ENCODE measurements around the gene RPL3. TPM values are rescaled to one million over a fixed set of nuclear protein-coding genes. Genes with fewer than 3 reads are reported as not detected.

RPL3 gene
- total and polyA plus RNA-seq, 7 experiments from 2014 or later: 1,611 to 5,509 (median 3,848) TPM

GRCh38 chr22:39298241-39298987 lies 21.0 kb downstream of the RPL3 start:
- Histone ChIP-seq H3K36me3 (ENCODE audit: control insufficient read depth in 2 of 3, insufficient read depth in 3 of 3, low read length in 3 of 3) (no peaks in the 10 kb centered on the region), H3K27me3 (ENCODE audit: control insufficient read depth in 2 of 2, insufficient read depth in 2 of 2, low read length in 2 of 2) (peaks cover 0 to 4% of the 10 kb centered on the region in 2 donors), H3K9me3 (ENCODE audit: control insufficient read depth in 2 of 3, low read length in 3 of 3) (no peaks in the 10 kb centered on the region), H3K4me1 (ENCODE audit: control insufficient read depth in 2 of 2, insufficient read depth in 2 of 2, low read length in 2 of 2) (no peaks in the 10 kb centered on the region), H3K27ac (ENCODE audit: low read depth, low read length) (no peak overlapping the region), H3K4me3 (ENCODE audit: low read length) (no peak overlapping the region)
- intact Hi-C loops (cut with micrococcal nuclease): no loop called here
- DNase-seq (no peak), ATAC-seq (no peak)
- CTCF ChIA-PET: no interaction called here
- Mint-ChIP-seq H3K4me3 (no peak overlapping the region), H3K27me3 (peaks cover 17 to 32% (median 25%) of the 10 kb centered on the region in 5 donors), H3K36me3 (no peaks in the 10 kb centered on the region), H3K27ac (peak overlapping the region in 1 of 9 donors; percentile 33), H3K4me1 (peaks cover 4 to 19% (median 8%) of the 10 kb centered on the region in 7 donors), H3K9me3 (no peaks in the 10 kb centered on the region)
- POLR2A ChIA-PET: interaction anchor here (1.3 kb wide), 1 partner anchor 20 kb away, joined by 3 read pairs; no protein-coding TSS in a partner anchor

DNA sequence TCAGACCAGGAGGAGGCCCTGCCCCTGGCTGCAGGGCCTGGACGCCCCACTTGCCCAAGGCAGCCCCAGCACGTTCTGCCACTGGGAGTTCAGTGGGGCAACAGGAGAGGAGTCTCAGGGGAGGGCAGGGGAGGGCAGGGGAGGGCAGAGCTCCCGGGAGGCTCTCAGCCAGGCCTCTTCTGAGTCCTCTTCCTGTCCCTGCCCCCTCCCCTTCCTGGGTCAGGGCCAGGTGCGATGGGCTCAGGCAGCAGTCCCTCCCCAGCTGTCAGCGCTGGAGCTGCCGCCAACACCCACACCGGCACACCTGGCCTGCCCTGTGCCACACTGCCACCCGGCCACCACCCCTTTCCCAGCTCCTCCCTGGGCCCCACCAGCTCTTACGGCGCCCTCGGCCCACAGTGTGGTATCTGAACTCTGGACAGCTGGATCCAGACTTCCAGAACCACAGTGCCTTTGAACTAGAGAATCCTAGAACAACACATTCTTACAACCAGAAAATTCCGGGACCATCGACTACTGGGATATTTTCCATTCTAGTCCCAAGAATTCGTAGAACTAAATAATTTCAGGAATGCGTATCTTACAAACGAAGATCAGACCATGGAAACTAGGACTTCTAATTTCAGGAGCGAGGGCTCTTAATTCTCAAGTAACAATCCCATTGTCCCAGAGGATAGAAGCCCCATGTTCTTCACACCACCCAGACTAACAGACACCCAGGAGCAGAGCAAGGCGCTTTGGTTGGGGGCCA lies 21.8 kb downstream of the RPL3 start:
- H3K4me3 Mint-ChIP-seq: no peak overlapping the region
- H3K36me3 Mint-ChIP-seq: no peaks in the 10 kb centered on the region
- no peaks in the 10 kb centered on the region for H3K9me3 ChIP-seq (ENCODE audit: control insufficient read depth in 2 of 3, low read length in 3 of 3)
- H3K4me1 ChIP-seq (ENCODE audit: control insufficient read depth in 2 of 2, insufficient read depth in 2 of 2, low read length in 2 of 2): no peaks in the 10 kb centered on the region
- H3K36me3 ChIP-seq (ENCODE audit: control insufficient read depth in 2 of 3, insufficient read depth in 3 of 3, low read length in 3 of 3): no peaks in the 10 kb centered on the region
- peaks cover 0 to 4% of the 10 kb centered on the region in 2 donors for H3K27me3 ChIP-seq (ENCODE audit: control insufficient read depth in 2 of 2, insufficient read depth in 2 of 2, low read length in 2 of 2)
- peaks cover 4 to 19% (median 8%) of the 10 kb centered on the region in 7 donors for H3K4me1 Mint-ChIP-seq
- peak overlapping the region in 1 of 9 donors; percentile 33 for H3K27ac Mint-ChIP-seq
- DNase-seq (no peak), ATAC-seq (no peak)
- intact Hi-C loops (cut with micrococcal nuclease): no loop called here
- H3K27me3 Mint-ChIP-seq: peaks cover 17 to 33% (median 25%) of the 10 kb centered on the region in 5 donors
- ChIA-PET CTCF (no interaction called here), POLR2A (interaction anchor here (1.3 kb wide), 1 partner anchor 21 kb away, joined by 3 read pairs; no protein-coding TSS in a partner anchor)
- no peak overlapping the region for H3K27ac ChIP-seq (ENCODE audit: low read depth, low read length)
- no peak overlapping the region for H3K4me3 ChIP-seq (ENCODE audit: low read length)
- no peaks in the 10 kb centered on the region for H3K9me3 Mint-ChIP-seq

- ChIA-PET POLR2A (no interaction called here), CTCF (interaction anchor here (0.5 to 0.7 kb wide), 2 partner anchors 22 to 125 kb away, joined by 3 read pairs; partner anchors contain the start of gene RPL3)
- H3K9me3 Mint-ChIP-seq: no peaks in the 10 kb centered on the region
- no peaks in the 10 kb centered on the region for H3K36me3 Mint-ChIP-seq
- Histone ChIP-seq H3K27ac (ENCODE audit: low read depth, low read length) (no peak overlapping the region), H3K9me3 (ENCODE audit: control insufficient read depth in 2 of 3, low read length in 3 of 3) (no peaks in the 10 kb centered on the region), H3K4me1 (ENCODE audit: control insufficient read depth in 2 of 2, insufficient read depth in 2 of 2, low read length in 2 of 2) (no peaks in the 10 kb centered on the region), H3K4me3 (ENCODE audit: low read length) (no peak overlapping the region), H3K36me3 (ENCODE audit: control insufficient read depth in 2 of 3, insufficient read depth in 3 of 3, low read length in 3 of 3) (no peaks in the 10 kb centered on the region), H3K27me3 (ENCODE audit: control insufficient read depth in 2 of 2, insufficient read depth in 2 of 2, low read length in 2 of 2) (peaks cover 0 to 4% of the 10 kb centered on the region in 2 donors)
- intact Hi-C loops (cut with micrococcal nuclease): no loop called here
- H3K4me1 Mint-ChIP-seq: peaks cover 4 to 23% (median 8%) of the 10 kb centered on the region in 7 donors
- ATAC-seq (no peak), DNase-seq (no peak)
- no peak overlapping the region for H3K27ac Mint-ChIP-seq
- H3K27me3 Mint-ChIP-seq: peaks cover 17 to 33% (median 25%) of the 10 kb centered on the region in 5 donors
- no peak overlapping the region for H3K4me3 Mint-ChIP-seq
These were observed 22.4 kb downstream of the RPL3 start for GRCh38 chr22:39296981-39297489.

DNA sequence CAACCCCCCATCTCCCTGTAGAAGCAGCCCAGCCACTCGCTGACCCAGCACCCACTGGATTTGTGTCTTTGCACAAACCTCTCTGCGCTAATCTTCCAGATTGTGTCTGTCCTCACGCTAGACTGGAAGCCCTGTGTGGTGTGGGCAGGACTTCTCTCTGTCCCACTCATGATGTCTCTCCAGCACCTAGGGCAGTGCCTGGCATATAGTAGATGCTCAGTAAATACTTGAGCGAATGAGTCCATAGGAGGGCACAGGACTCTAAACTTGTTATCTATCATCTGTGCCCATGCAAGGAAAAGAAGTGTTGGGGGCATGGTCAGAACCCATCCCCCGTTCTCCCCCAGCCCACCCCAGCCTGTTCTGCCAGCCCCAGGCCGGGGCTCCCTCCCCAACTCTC lies 22.9 kb downstream of the RPL3 start:
- no peak overlapping the region for H3K27ac ChIP-seq (ENCODE audit: low read depth, low read length)
- Mint-ChIP-seq H3K4me1 (peaks cover 4 to 23% (median 8%) of the 10 kb centered on the region in 7 donors), H3K36me3 (no peaks in the 10 kb centered on the region), H3K9me3 (no peaks in the 10 kb centered on the region), H3K4me3 (no peak overlapping the region), H3K27me3 (peaks cover 17 to 33% (median 25%) of the 10 kb centered on the region in 5 donors), H3K27ac (no peak overlapping the region)
- CTCF ChIA-PET: interaction anchor here (0.5 to 0.7 kb wide), 2 partner anchors 23 to 124 kb away, joined by 3 read pairs; partner anchors contain the start of gene RPL3
- intact Hi-C loops (cut with micrococcal nuclease): no loop called here
- DNase-seq (no peak), ATAC-seq (no peak)
- H3K9me3 ChIP-seq (ENCODE audit: control insufficient read depth in 2 of 3, low read length in 3 of 3): no peaks in the 10 kb centered on the region
- H3K27me3 ChIP-seq (ENCODE audit: control insufficient read depth in 2 of 2, insufficient read depth in 2 of 2, low read length in 2 of 2): peaks cover 0 to 4% of the 10 kb centered on the region in 2 donors
- POLR2A ChIA-PET: no interaction called here
- H3K4me3 ChIP-seq (ENCODE audit: low read length): no peak overlapping the region
- no peaks in the 10 kb centered on the region for H3K36me3 ChIP-seq (ENCODE audit: control insufficient read depth in 2 of 3, insufficient read depth in 3 of 3, low read length in 3 of 3)
- H3K4me1 ChIP-seq (ENCODE audit: control insufficient read depth in 2 of 2, insufficient read depth in 2 of 2, low read length in 2 of 2): no peaks in the 10 kb centered on the region

DNA sequence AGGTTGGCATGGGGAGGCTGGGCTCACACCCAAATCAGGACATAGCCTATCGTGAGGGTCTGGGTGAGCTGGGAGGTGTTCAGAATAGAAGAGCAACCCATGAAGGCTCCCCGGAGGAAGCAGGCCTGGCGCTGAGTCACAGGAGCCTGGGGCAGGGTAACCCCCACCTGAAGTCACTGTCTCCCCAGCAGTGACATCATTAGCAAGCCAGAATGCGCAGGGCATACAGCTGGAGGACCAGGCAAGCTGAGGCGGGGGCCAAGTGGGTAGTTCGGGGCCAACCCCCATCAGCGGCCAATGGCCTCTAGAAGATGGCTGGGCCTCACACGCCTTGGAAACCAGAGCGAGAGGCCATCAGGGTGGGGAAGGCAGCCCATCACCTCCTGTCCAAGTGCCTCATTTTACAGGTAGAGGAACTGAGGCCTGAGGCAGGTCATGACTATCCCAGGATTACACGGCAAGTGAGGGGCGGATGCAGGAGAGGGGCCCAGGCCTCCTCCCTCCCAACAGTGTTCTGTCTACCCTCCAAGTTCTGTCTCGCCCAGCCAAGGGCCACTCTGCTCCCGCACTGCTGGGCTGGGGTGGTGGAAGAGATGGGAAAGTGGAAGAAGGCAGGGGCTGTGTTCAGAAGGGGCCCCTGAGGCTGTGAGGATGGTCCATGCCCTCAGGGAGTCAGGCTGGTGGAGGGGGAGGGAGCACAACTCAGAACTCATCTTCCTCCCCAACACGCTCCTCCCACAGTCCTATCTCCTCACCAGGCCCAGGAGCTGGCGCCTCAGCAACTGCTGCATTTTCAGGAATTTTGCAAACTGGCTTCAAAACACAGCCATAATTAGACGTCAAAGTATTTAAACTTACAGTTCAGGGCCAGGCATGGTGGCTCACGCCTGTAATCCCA lies 24.6 kb downstream of the RPL3 start:
- Histone ChIP-seq H3K36me3 (ENCODE audit: control insufficient read depth in 2 of 3, insufficient read depth in 3 of 3, low read length in 3 of 3) (no peaks in the 10 kb centered on the region), H3K9me3 (ENCODE audit: control insufficient read depth in 2 of 3, low read length in 3 of 3) (no peaks in the 10 kb centered on the region), H3K27me3 (ENCODE audit: control insufficient read depth in 2 of 2, insufficient read depth in 2 of 2, low read length in 2 of 2) (peaks cover 0 to 4% of the 10 kb centered on the region in 2 donors), H3K4me1 (ENCODE audit: control insufficient read depth in 2 of 2, insufficient read depth in 2 of 2, low read length in 2 of 2) (no peaks in the 10 kb centered on the region), H3K4me3 (ENCODE audit: low read length) (no peak overlapping the region), H3K27ac (ENCODE audit: low read depth, low read length) (no peak overlapping the region)
- H3K27ac Mint-ChIP-seq: no peak overlapping the region
- H3K27me3 Mint-ChIP-seq: peaks cover 9 to 23% (median 15%) of the 10 kb centered on the region in 5 donors
- DNase-seq (no peak), ATAC-seq (no peak)
- CTCF ChIA-PET: no interaction called here
- H3K36me3 Mint-ChIP-seq: no peaks in the 10 kb centered on the region
- no peaks in the 10 kb centered on the region for H3K9me3 Mint-ChIP-seq
- peaks cover 0 to 14% (median 1%) of the 10 kb centered on the region in 7 donors for H3K4me1 Mint-ChIP-seq
- intact Hi-C loops (cut with micrococcal nuclease): no loop called here
- POLR2A ChIA-PET: no interaction called here
- no peak overlapping the region for H3K4me3 Mint-ChIP-seq

DNA sequence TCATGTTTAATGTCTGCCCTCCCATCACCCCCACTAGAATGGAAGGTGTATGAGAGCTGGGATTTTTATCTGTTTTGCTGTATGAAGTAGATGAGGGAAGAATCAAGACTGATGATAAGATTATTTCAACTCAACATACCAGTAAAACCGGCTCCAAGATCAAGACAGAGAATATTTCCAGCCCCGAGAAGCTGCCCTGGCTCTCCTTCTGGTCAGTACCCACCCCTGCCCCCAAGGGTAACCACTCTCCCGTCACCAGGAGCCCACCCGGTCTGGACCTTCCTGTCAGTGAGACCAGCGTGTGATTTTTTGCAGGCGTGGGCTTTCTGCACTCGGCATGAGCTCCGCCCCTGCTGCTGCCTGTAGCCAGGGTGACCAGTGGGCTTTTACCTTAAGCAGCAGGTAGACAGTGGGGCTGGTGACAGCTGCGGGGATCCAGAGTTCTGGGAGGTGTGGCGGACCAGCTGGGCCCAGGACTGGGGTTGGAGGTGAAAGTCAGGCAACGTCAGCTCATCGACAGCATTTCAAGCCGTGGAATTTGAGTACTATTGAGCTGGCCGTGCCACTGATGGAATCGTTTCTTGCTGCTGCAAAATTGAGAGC lies 25.6 kb downstream of the RPL3 start:
- H3K4me3 Mint-ChIP-seq: no peak overlapping the region
- no peak for ATAC-seq
- H3K27ac Mint-ChIP-seq: no peak overlapping the region
- peaks cover 6 to 15% (median 9%) of the 10 kb centered on the region in 5 donors for H3K27me3 Mint-ChIP-seq
- Histone ChIP-seq H3K27ac (ENCODE audit: low read depth, low read length) (no peak overlapping the region), H3K4me1 (ENCODE audit: control insufficient read depth in 2 of 2, insufficient read depth in 2 of 2, low read length in 2 of 2) (no peaks in the 10 kb centered on the region), H3K36me3 (ENCODE audit: control insufficient read depth in 2 of 3, insufficient read depth in 3 of 3, low read length in 3 of 3) (no peaks in the 10 kb centered on the region), H3K9me3 (ENCODE audit: control insufficient read depth in 2 of 3, low read length in 3 of 3) (no peaks in the 10 kb centered on the region), H3K27me3 (ENCODE audit: control insufficient read depth in 2 of 2, insufficient read depth in 2 of 2, low read length in 2 of 2) (peaks cover 0 to 4% of the 10 kb centered on the region in 2 donors), H3K4me3 (ENCODE audit: low read length) (no peak overlapping the region)
- intact Hi-C loops (cut with micrococcal nuclease): no loop called here
- DNase-seq: no peak
- H3K4me1 Mint-ChIP-seq: peaks cover 0 to 11% (median 0%) of the 10 kb centered on the region in 7 donors
- ChIA-PET POLR2A (interaction anchor here (0.7 kb wide), 1 partner anchor 111 kb away, joined by 3 read pairs; no protein-coding TSS in a partner anchor), CTCF (interaction anchor here (1.0 kb wide), 1 partner anchor 123 kb away, joined by 4 read pairs; no protein-coding TSS in a partner anchor)
- H3K36me3 Mint-ChIP-seq: no peaks in the 10 kb centered on the region
- no peaks in the 10 kb centered on the region for H3K9me3 Mint-ChIP-seq

Data from naive thymus-derived CD4-positive, alpha-beta T cell (primary cell).